GM19397 (cell line): ENCODE data around the gene DDX39B.
"Not testable (repeated sequence)": the region's sequence is repeated elsewhere in the genome, so short reads cannot be mapped to it uniquely, and the experiment has no call there.

Source experiments
- ATAC-seq: cut with Tn5 transposase; IDR thresholded peaks from one replicate; pipeline ENCODE4 v1.9.1; 2021; ENCODE audit warnings: mild to moderate bottlenecking, moderate library complexity; ENCODE audit not compliant: unreplicated experiment

Gene DDX39B

GRCh38 chr6:31529329-31530150 is 12.3 kb downstream of the DDX39B start:
- no peak for ATAC-seq

- no peak for ATAC-seq
Observed at GRCh38 chr6:31528821-31529328, 12.9 kb downstream of the DDX39B start, which contains the start of gene MCCD1. MCCD1 (plus strand) TSS chr6:31528962; CDS start chr6:31529015, 53 bp downstream.

- no peak for ATAC-seq
Observed at GRCh38 chr6:31528307-31528777, 13.5 kb downstream of the DDX39B start.

- ATAC-seq: no peak
Observed at GRCh38 chr6:31525932-31526591, 15.7 kb downstream of the DDX39B start.

- ATAC-seq: no peak
Observed at GRCh38 chr6:31525553-31525931, 16.3 kb downstream of the DDX39B start.

GRCh38 chr6:31521835-31522234 is 20.0 kb downstream of the DDX39B start:
- ATAC-seq: no peak

GRCh38 chr6:31513456-31514165 is 28.2 kb downstream of the DDX39B start:
- ATAC-seq: no peak

- no peak for ATAC-seq
Observed at GRCh38 chr6:31510007-31510406, 31.8 kb downstream of the DDX39B start.

- ATAC-seq: not testable (repeated sequence)
Observed at GRCh38 chr6:31509036-31509435, 32.8 kb downstream of the DDX39B start.

- no peak for ATAC-seq
Observed at GRCh38 chr6:31502586-31502985, 39.2 kb downstream of the DDX39B start.

- not testable (repeated sequence) for ATAC-seq
Observed at GRCh38 chr6:31499648-31500047, 42.2 kb downstream of the DDX39B start.

- no peak for ATAC-seq
Observed at GRCh38 chr6:31498748-31499147, 43.1 kb downstream of the DDX39B start.

- ATAC-seq: peak; percentile 45
Observed at GRCh38 chr6:31497531-31498476, 44.0 kb downstream of the DDX39B start, which contains the start of gene MICB. MICB (plus strand) TSS chr6:31498145; CDS start chr6:31498194, 49 bp downstream.

- not testable (repeated sequence) for ATAC-seq
Observed at GRCh38 chr6:31496826-31497225, 45.0 kb downstream of the DDX39B start.

GRCh38 chr6:31495580-31495979 is 46.2 kb downstream of the DDX39B start:
- no peak for ATAC-seq

GRCh38 chr6:31493875-31494694 is 47.7 kb downstream of the DDX39B start:
- peak; percentile 44 for ATAC-seq

GRCh38 chr6:31493550-31493874 is 48.3 kb downstream of the DDX39B start:
- ATAC-seq: not testable (repeated sequence)

- no peak for ATAC-seq
Observed at GRCh38 chr6:31490115-31490873, 51.5 kb downstream of the DDX39B start.
